PFSK-1 (cell line): ENCODE measurements around the gene EPC1.

Source experiments
- POLR2AphosphoS5 ChIP-seq: IDR thresholded peaks from 2 replicates; pipeline ENCODE4 v1.6.1; 2012; ENCODE audit warnings: low read depth, mild to moderate bottlenecking, control low read depth, low read length, moderate library complexity
- TAF1 ChIP-seq: IDR thresholded peaks from 2 replicates; pipeline ENCODE4 v1.6.1; 2012; ENCODE audit warnings: low read length, control low read depth, borderline replicate concordance; ENCODE audit not compliant: insufficient read depth
- TF ChIP-seq, protein P1 (sequence below), 2 experiments: IDR thresholded peaks; 2 replicates each; pipeline versions ENCODE4 v1.6.1 to v1.8.0; 2011 to 2012; ENCODE audit warnings: low read depth in 2 of 2, low read length in 2 of 2, control low read depth in 1 of 2, inconsistent platforms in 1 of 2, mild to moderate bottlenecking in 1 of 2, moderate library complexity in 1 of 2; ENCODE audit not compliant: insufficient read depth in 1 of 2

DNA sequence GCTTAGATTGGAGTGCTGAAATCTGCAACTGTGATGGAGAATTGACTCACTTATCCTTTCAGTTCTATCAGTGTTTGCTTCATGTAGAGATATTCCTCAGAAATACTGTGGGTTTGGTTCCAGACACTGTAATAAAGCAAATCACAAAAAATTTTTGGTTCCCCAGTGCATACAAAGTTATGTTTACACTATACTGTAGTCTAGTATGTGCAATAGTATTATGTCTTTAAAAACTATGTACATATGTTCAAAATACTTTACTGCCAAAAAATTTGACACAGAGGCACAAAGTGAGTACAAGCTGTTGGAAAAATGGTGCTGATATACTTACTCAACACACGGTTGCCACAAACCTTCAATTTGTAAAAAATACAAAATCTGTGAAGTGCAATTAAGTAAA is 112.5 kb downstream of the EPC1 start:
- TF ChIP-seq, protein P1, sequence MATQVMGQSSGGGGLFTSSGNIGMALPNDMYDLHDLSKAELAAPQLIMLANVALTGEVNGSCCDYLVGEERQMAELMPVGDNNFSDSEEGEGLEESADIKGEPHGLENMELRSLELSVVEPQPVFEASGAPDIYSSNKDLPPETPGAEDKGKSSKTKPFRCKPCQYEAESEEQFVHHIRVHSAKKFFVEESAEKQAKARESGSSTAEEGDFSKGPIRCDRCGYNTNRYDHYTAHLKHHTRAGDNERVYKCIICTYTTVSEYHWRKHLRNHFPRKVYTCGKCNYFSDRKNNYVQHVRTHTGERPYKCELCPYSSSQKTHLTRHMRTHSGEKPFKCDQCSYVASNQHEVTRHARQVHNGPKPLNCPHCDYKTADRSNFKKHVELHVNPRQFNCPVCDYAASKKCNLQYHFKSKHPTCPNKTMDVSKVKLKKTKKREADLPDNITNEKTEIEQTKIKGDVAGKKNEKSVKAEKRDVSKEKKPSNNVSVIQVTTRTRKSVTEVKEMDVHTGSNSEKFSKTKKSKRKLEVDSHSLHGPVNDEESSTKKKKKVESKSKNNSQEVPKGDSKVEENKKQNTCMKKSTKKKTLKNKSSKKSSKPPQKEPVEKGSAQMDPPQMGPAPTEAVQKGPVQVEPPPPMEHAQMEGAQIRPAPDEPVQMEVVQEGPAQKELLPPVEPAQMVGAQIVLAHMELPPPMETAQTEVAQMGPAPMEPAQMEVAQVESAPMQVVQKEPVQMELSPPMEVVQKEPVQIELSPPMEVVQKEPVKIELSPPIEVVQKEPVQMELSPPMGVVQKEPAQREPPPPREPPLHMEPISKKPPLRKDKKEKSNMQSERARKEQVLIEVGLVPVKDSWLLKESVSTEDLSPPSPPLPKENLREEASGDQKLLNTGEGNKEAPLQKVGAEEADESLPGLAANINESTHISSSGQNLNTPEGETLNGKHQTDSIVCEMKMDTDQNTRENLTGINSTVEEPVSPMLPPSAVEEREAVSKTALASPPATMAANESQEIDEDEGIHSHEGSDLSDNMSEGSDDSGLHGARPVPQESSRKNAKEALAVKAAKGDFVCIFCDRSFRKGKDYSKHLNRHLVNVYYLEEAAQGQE (IDR thresholded peaks at IDR 0.05; ENCODE audit: insufficient read depth in 1 of 2, low read depth in 2 of 2, low read length in 2 of 2): no peak
- no peak for TF ChIP-seq POLR2AphosphoS5
- no peak for TF ChIP-seq TAF1
